ENCODE measurements around the gene FEN1.

DNA sequence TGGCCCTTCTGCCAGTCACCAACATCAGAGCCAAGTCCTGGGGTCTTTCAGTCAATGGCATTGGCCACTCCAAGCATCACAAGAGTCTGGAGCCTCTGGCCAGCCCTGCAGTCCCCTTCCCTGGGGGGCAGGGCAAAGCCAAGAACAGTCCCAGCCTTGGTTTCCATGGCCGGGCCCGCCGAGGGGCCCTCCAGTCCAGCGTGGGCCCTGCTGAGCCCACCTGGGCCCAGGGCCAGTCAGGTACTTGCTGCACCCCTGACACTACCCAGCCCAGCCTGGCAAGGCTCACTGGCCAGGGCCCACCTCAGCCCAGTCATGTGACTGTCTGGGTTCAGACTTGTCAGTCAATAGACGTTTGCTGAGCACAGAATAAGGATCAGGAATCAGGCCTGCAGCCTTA lies 11.1 kb upstream of the FEN1 start:
- TF ChIP-seq, protein P1, sequence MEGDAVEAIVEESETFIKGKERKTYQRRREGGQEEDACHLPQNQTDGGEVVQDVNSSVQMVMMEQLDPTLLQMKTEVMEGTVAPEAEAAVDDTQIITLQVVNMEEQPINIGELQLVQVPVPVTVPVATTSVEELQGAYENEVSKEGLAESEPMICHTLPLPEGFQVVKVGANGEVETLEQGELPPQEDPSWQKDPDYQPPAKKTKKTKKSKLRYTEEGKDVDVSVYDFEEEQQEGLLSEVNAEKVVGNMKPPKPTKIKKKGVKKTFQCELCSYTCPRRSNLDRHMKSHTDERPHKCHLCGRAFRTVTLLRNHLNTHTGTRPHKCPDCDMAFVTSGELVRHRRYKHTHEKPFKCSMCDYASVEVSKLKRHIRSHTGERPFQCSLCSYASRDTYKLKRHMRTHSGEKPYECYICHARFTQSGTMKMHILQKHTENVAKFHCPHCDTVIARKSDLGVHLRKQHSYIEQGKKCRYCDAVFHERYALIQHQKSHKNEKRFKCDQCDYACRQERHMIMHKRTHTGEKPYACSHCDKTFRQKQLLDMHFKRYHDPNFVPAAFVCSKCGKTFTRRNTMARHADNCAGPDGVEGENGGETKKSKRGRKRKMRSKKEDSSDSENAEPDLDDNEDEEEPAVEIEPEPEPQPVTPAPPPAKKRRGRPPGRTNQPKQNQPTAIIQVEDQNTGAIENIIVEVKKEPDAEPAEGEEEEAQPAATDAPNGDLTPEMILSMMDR (IDR thresholded peaks at IDR 0.05) = no peak
- TF ChIP-seq YY1 (IDR thresholded peaks at IDR 0.05; ENCODE audit: low read depth) (no peak), EP300 (IDR thresholded peaks at IDR 0.05; ENCODE audit: borderline replicate concordance in 1 of 2, low read depth in 1 of 2, low read length in 1 of 2) (no peak), EZH2phosphoT487 (IDR thresholded peaks at IDR 0.05; ENCODE audit: borderline replicate concordance, low read depth) (no peak), POLR2AphosphoS5 (IDR thresholded peaks at IDR 0.05; ENCODE audit: low read depth, low read length) (no peak), RAD21 (IDR thresholded peaks at IDR 0.05; ENCODE audit: low read length) (no peak), CHD2 (IDR thresholded peaks at IDR 0.05; ENCODE audit: low read length, partially characterized antibody) (no peak), RXRA (IDR thresholded peaks at IDR 0.05; ENCODE audit: borderline replicate concordance, low read depth) (no peak), SMC3 (IDR thresholded peaks at IDR 0.05; ENCODE audit: low read depth, low read length) (no peak), TAF1 (IDR thresholded peaks at IDR 0.05; ENCODE audit: borderline replicate concordance, low read depth, low read length) (no peak), RFX5 (IDR thresholded peaks at IDR 0.05; ENCODE audit: low read length) (no peak)
- TF ChIP-seq, protein P2, sequence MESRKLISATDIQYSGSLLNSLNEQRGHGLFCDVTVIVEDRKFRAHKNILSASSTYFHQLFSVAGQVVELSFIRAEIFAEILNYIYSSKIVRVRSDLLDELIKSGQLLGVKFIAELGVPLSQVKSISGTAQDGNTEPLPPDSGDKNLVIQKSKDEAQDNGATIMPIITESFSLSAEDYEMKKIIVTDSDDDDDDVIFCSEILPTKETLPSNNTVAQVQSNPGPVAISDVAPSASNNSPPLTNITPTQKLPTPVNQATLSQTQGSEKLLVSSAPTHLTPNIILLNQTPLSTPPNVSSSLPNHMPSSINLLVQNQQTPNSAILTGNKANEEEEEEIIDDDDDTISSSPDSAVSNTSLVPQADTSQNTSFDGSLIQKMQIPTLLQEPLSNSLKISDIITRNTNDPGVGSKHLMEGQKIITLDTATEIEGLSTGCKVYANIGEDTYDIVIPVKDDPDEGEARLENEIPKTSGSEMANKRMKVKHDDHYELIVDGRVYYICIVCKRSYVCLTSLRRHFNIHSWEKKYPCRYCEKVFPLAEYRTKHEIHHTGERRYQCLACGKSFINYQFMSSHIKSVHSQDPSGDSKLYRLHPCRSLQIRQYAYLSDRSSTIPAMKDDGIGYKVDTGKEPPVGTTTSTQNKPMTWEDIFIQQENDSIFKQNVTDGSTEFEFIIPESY (IDR thresholded peaks at IDR 0.05; ENCODE audit: borderline replicate concordance, low read depth) = no peak
- TF ChIP-seq, protein P3, sequence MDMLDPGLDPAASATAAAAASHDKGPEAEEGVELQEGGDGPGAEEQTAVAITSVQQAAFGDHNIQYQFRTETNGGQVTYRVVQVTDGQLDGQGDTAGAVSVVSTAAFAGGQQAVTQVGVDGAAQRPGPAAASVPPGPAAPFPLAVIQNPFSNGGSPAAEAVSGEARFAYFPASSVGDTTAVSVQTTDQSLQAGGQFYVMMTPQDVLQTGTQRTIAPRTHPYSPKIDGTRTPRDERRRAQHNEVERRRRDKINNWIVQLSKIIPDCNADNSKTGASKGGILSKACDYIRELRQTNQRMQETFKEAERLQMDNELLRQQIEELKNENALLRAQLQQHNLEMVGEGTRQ (IDR thresholded peaks at IDR 0.05; ENCODE audit: borderline replicate concordance, low read depth, low read length) = no peak
- TF ChIP-seq, protein P4, sequence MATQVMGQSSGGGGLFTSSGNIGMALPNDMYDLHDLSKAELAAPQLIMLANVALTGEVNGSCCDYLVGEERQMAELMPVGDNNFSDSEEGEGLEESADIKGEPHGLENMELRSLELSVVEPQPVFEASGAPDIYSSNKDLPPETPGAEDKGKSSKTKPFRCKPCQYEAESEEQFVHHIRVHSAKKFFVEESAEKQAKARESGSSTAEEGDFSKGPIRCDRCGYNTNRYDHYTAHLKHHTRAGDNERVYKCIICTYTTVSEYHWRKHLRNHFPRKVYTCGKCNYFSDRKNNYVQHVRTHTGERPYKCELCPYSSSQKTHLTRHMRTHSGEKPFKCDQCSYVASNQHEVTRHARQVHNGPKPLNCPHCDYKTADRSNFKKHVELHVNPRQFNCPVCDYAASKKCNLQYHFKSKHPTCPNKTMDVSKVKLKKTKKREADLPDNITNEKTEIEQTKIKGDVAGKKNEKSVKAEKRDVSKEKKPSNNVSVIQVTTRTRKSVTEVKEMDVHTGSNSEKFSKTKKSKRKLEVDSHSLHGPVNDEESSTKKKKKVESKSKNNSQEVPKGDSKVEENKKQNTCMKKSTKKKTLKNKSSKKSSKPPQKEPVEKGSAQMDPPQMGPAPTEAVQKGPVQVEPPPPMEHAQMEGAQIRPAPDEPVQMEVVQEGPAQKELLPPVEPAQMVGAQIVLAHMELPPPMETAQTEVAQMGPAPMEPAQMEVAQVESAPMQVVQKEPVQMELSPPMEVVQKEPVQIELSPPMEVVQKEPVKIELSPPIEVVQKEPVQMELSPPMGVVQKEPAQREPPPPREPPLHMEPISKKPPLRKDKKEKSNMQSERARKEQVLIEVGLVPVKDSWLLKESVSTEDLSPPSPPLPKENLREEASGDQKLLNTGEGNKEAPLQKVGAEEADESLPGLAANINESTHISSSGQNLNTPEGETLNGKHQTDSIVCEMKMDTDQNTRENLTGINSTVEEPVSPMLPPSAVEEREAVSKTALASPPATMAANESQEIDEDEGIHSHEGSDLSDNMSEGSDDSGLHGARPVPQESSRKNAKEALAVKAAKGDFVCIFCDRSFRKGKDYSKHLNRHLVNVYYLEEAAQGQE (IDR thresholded peaks at IDR 0.05; ENCODE audit: low read depth, low read length) = no peak
